K562 (cell line): ENCODE results near the gene SFT2D2. TPM values are rescaled to one million over a fixed set of nuclear protein-coding genes. Genes with fewer than 3 reads are reported as not detected.
A peak's percentile ranks its signal among the peaks of the same experiment; 100 is the strongest.

ENCODE experiments used
- BACH1 ChIP-seq: fragments of 200-800 bp; sonication (Bioruptor generic); IDR thresholded peaks from 2 replicates; pipeline ENCODE4 v1.6.1; 2016; ENCODE audit warnings: missing genetic modification characterization, missing compliant biosample characterization
- HDAC2 ChIP-seq: fragments of 450-650 bp; IDR thresholded peaks from 2 replicates; pipeline ENCODE4 v1.6.1; 2016; ENCODE audit warnings: mild to moderate bottlenecking
- HMG20B ChIP-seq: fragments of 250-450 bp; sonication (Bioruptor Pico); IDR thresholded peaks from 2 replicates; pipeline ENCODE4 v1.5.0; 2021; ENCODE audit warnings: mild to moderate bottlenecking
- MECOM ChIP-seq: fragments of 250-450 bp; sonication (Bioruptor Pico); IDR thresholded peaks from 2 replicates; pipeline ENCODE4 v1.8.0; 2022; ENCODE audit warnings: inconsistent platforms
- MLX ChIP-seq, 2 experiments: fragments of 450-650 bp in 1 of 2; sonication (generic) in 1 of 2; formaldehyde crosslinking; conservative IDR thresholded peaks; 2 replicates each; pipeline versions ENCODE4 v1.4.0 to v1.8.1; 2020 to 2022; ENCODE audit warnings: mild to moderate bottlenecking in 1 of 2, missing genetic modification reagents in 1 of 2
- NR2C2 ChIP-seq, 2 experiments: fragments of 200-800 bp in 1 of 2; sonication (Bioruptor generic) in 1 of 2; sonication (generic) in 1 of 2; formaldehyde crosslinking in 1 of 2; IDR thresholded peaks; 2 replicates each; pipeline versions ENCODE4 v1.6.1 to v1.8.0; 2016 to 2022; ENCODE audit warnings: mild to moderate bottlenecking in 1 of 2, missing compliant biosample characterization in 1 of 2, missing genetic modification characterization in 1 of 2, missing genetic modification reagents in 1 of 2
- PHB ChIP-seq: fragments of 250-450 bp; sonication (Bioruptor Pico); IDR thresholded peaks from 2 replicates; pipeline ENCODE4 v1.5.0; 2021
- PRMT5 ChIP-seq: sonication (generic); formaldehyde crosslinking; IDR thresholded peaks from 2 replicates; pipeline ENCODE4 v1.5.0; 2020; ENCODE audit warnings: missing genetic modification reagents
- RBM39 ChIP-seq: fragments of 200-400 bp; formaldehyde crosslinking; optimal IDR thresholded peaks from 2 replicates; pipeline ENCODE3; 2018; ENCODE audit warnings: low read depth, low read length
- RFX1 ChIP-seq: fragments of 450-650 bp; IDR thresholded peaks from 2 replicates; pipeline ENCODE4 v1.6.1; 2016; ENCODE audit warnings: mild to moderate bottlenecking, moderate library complexity
- SMAD1 ChIP-seq: fragments of 150-350 bp; IDR thresholded peaks from 2 replicates; pipeline ENCODE4 v1.6.1; 2014; ENCODE audit warnings: low read length, low read depth; ENCODE audit not compliant: partially characterized antibody
- SNIP1 ChIP-seq: fragments of 450-650 bp; IDR thresholded peaks from 2 replicates; pipeline ENCODE4 v1.7.1; 2017; ENCODE audit warnings: low read depth, mild to moderate bottlenecking
- SP1 ChIP-seq: sonication (generic); formaldehyde crosslinking; IDR thresholded peaks from 2 replicates; pipeline ENCODE4 v1.8.1; 2022; ENCODE audit warnings: mild to moderate bottlenecking, missing genetic modification reagents
- TAF1 ChIP-seq: IDR thresholded peaks from 2 replicates; pipeline ENCODE4 v1.6.1; 2011; ENCODE audit warnings: mild to moderate bottlenecking, low read length, moderate library complexity; ENCODE audit not compliant: insufficient read depth, control insufficient read depth, severe bottlenecking; ENCODE audit errors: extremely low read depth
- TCF15 ChIP-seq: fragments of 250-450 bp; sonication (Bioruptor Pico); IDR thresholded peaks from 2 replicates; pipeline ENCODE4 v1.8.0; 2022; ENCODE audit warnings: moderate library complexity, mild to moderate bottlenecking, inconsistent platforms
- ZBTB1 ChIP-seq: sonication (generic); formaldehyde crosslinking; IDR thresholded peaks from 2 replicates; pipeline ENCODE4 v1.8.1; 2023; ENCODE audit warnings: missing genetic modification reagents, low read depth, mild to moderate bottlenecking, borderline replicate concordance
- ZBTB5 ChIP-seq: fragments of 450-650 bp; IDR thresholded peaks from 2 replicates; pipeline ENCODE4 v1.6.1; 2017; ENCODE audit warnings: antibody characterized with exemption
- ZNF3 ChIP-seq: fragments of 250-450 bp; sonication (Bioruptor Pico); IDR thresholded peaks from 2 replicates; pipeline ENCODE4 v1.5.0; 2021; ENCODE audit warnings: mild to moderate bottlenecking, moderate library complexity
- ZNF347 ChIP-seq: fragments of 450-650 bp; formaldehyde crosslinking; IDR thresholded peaks from 2 replicates; pipeline ENCODE4 v1.4.0; 2020; ENCODE audit warnings: low read depth, mild to moderate bottlenecking, moderate library complexity
- ZNF518B ChIP-seq: fragments of 250-450 bp; sonication (Bioruptor Pico); IDR thresholded peaks from 2 replicates; pipeline ENCODE4 v1.5.0; 2021; ENCODE audit warnings: mild to moderate bottlenecking, moderate library complexity
- polyA plus RNA-seq, 8 experiments: library from polyadenylated mRNA; depleted of rRNA in 4 of 8; stranded (reverse) in 5 of 8; unstranded in 3 of 8; fragments of >200 nt; fragmentation: Nextera tagmentation in 2 of 8; fragmentation: Illumina TruSeq in 1 of 8; extraction: Ambion mirVana in 2 of 8; extraction: Trizol in 1 of 8; gene quantifications; 2 replicates each; pipeline versions ENCODE4 v1.2.1 to v1.2.3, GENCODE V29; 2011 to 2014; ENCODE audit warnings: inconsistent platforms in 1 of 8, missing spikeins in 1 of 8
- total RNA-seq, 7 experiments: library from RNA; depleted of rRNA in 6 of 7; stranded (reverse); fragments of >200 nt in 6 of 7; fragmentation: Illumina TruSeq in 2 of 7; extraction: Trizol in 2 of 7; gene quantifications; 2 replicates each; pipeline versions ENCODE4 v1.2.1 to v1.2.3, GENCODE V29; 2011 to 2021; ENCODE audit warnings: low replicate concordance in 1 of 7

Gene SFT2D2
- total and polyA plus RNA-seq, 9 of the 15 experiments (the other 6 are each of a cell fraction or from before 2014, with no cell fraction given): 3.4 to 50.1 (median 21.6) TPM

GRCh38 chr1:168288311-168289052 is 62.7 kb downstream of the SFT2D2 start (continued):
- no peak for TF ChIP-seq MLX (CRISPR knock-in tag; conservative IDR thresholded peaks at IDR 0.05)
- no peak for TF ChIP-seq HMG20B (CRISPR knock-in tag)
- TF ChIP-seq RBM39: no peak
- TF ChIP-seq SNIP1: no peak
- TF ChIP-seq TAF1: no peak
- 0 out of 2 replicates have a peak, but pooled peaks have one; percentile 14 for TF ChIP-seq MECOM (CRISPR knock-in tag)
- no peak for TF ChIP-seq SMAD1
- TF ChIP-seq SP1 (CRISPR knock-in tag): no peak
- TF ChIP-seq ZNF3 (CRISPR knock-in tag): no peak
- no peak for TF ChIP-seq TCF15
- TF ChIP-seq NR2C2 (CRISPR knock-in tag; IDR thresholded peaks at IDR 0.05): no peak
- no peak for TF ChIP-seq NR2C2 (tag; IDR thresholded peaks at IDR 0.05)
- no peak for TF ChIP-seq ZBTB1 (CRISPR knock-in tag)
- no peak for TF ChIP-seq ZNF518B (CRISPR knock-in tag)
- TF ChIP-seq ZBTB5: no peak
- TF ChIP-seq PHB (CRISPR knock-in tag): no peak
- TF ChIP-seq BACH1 (tag): no peak
- no peak for TF ChIP-seq RFX1
- no peak for TF ChIP-seq PRMT5 (CRISPR knock-in tag)
- peak; percentile 62 for TF ChIP-seq HDAC2
- TF ChIP-seq ZNF347 (CRISPR knock-in tag): no peak
